Measurements from ENCODE around the gene KDM3B. TPM values are rescaled to one million over a fixed set of nuclear protein-coding genes. Genes with fewer than 3 reads are reported as not detected.

Gene KDM3B
- polyA plus RNA-seq, 2 of the 4 experiments (the other 2 are of a cell fraction) = 38.1 to 52.5 TPM

DNA sequence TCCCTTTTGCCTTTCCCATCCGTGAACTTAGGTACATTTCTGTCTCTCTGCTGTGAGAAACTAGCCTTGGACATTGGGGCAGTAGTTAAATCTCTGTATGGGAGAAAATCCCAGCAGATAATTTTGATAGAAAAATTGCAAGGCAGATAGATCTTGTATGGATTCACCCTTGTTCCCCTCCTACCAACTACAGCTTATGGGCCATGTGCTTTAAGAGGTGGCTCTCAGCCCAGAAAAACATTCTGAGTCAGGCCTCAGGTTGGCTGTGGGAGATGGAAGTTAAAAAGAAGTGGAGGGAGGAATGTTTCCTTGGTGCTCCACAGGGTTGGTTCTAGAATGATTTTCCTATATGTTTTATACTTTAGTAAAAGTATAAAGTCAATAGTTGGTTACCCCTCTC is 1.4 kb upstream of the KDM3B start (continued):
- TF ChIP-seq, protein P1, sequence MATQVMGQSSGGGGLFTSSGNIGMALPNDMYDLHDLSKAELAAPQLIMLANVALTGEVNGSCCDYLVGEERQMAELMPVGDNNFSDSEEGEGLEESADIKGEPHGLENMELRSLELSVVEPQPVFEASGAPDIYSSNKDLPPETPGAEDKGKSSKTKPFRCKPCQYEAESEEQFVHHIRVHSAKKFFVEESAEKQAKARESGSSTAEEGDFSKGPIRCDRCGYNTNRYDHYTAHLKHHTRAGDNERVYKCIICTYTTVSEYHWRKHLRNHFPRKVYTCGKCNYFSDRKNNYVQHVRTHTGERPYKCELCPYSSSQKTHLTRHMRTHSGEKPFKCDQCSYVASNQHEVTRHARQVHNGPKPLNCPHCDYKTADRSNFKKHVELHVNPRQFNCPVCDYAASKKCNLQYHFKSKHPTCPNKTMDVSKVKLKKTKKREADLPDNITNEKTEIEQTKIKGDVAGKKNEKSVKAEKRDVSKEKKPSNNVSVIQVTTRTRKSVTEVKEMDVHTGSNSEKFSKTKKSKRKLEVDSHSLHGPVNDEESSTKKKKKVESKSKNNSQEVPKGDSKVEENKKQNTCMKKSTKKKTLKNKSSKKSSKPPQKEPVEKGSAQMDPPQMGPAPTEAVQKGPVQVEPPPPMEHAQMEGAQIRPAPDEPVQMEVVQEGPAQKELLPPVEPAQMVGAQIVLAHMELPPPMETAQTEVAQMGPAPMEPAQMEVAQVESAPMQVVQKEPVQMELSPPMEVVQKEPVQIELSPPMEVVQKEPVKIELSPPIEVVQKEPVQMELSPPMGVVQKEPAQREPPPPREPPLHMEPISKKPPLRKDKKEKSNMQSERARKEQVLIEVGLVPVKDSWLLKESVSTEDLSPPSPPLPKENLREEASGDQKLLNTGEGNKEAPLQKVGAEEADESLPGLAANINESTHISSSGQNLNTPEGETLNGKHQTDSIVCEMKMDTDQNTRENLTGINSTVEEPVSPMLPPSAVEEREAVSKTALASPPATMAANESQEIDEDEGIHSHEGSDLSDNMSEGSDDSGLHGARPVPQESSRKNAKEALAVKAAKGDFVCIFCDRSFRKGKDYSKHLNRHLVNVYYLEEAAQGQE (IDR thresholded peaks at IDR 0.05) = no peak
- TF ChIP-seq MYC (IDR thresholded peaks at IDR 0.05; ENCODE audit: borderline replicate concordance, low read length) (no peak), GATA3 (IDR thresholded peaks at IDR 0.05; ENCODE audit: borderline replicate concordance) (no peak)

GRCh38 chr5:138351517-138351916 is 968 bp upstream of the KDM3B start:
- Histone ChIP-seq H3K4me1 (peaks cover 19% of the 10 kb centered on the region), H3K4me2 (no peak overlapping the region)

GRCh38 chr5:138352722-138353559 is 456 bp downstream of the KDM3B start:
- H3K9me3 ChIP-seq = peaks cover 9% of the 10 kb centered on the region; the same call in 2 of the 3 replicates
- CTCF ChIA-PET = interaction anchor here (0.5 to 6.2 kb wide), 68 partner anchors 8 to 1770 kb away, joined by 3 to 197 read pairs (median 5); partner anchors contain the start of genes CDC23, CDC25C, EGR1 and FAM53C
- POLR2A ChIA-PET = interaction anchor here (0.6 to 4.5 kb wide), 13 partner anchors 11 to 511 kb away, joined by 3 to 68 read pairs (median 4); partner anchors contain the start of genes CDC23, CDC25C, EGR1 and ETF1
- peak overlapping the region; percentile 96 to 100 for H3K27ac ChIP-seq
- peak overlapping the region; percentile 96 for H3K4me2 ChIP-seq
- peak; percentile 71 for ATAC-seq
- 0% methylated on average over 9 of the region's 88 CpGs for WGBS (ENCODE audit: missing lambda C conversion rate)
- peak; percentile 39 to 60 for DNase-seq (ENCODE audit: low read depth in 1 of 2, low spot score in 1 of 2)
- peaks cover 19% of the 10 kb centered on the region for H3K4me1 ChIP-seq
- no peak for FAIRE-seq
- peak overlapping the region; percentile 99 for H3K4me3 ChIP-seq
- TF ChIP-seq ZNF302 (CRISPR knock-in tag; IDR thresholded peaks at IDR 0.05) = no peak
- no peak for TF ChIP-seq BHLHE40 (IDR thresholded peaks at IDR 0.05; ENCODE audit: low read depth, low read length)
- peak; percentile 34; the same call in 1 of the 2 replicates for TF ChIP-seq POLR2A (IDR thresholded peaks at IDR 0.05; ENCODE audit: low read length)
- TF ChIP-seq CTCF (IDR thresholded peaks at IDR 0.05) = peak; percentile 57
- 0 out of 3 replicates have a peak, but pooled peaks have one; percentile 28 for TF ChIP-seq BCL3 (IDR thresholded peaks at IDR 0.05)
- TF ChIP-seq RAD21 (conservative IDR thresholded peaks at IDR 0.05 in 1 of 2, IDR thresholded peaks at IDR 0.05 in 1 of 2) = peak in 1 of 2 experiments; percentile 1; a peak in 1 of 5 replicates
- no peak for TF ChIP-seq HOXB13 (CRISPR knock-in tag; IDR thresholded peaks at IDR 0.05; ENCODE audit: low read depth)
- 0 out of 2 replicates have a peak, but pooled peaks have one; percentile 26 for TF ChIP-seq MYC (IDR thresholded peaks at IDR 0.05; ENCODE audit: borderline replicate concordance, low read length)
- no peak for TF ChIP-seq CEBPB (IDR thresholded peaks at IDR 0.05)
- TF ChIP-seq GATA3 (IDR thresholded peaks at IDR 0.05; ENCODE audit: borderline replicate concordance) = no peak
- TF ChIP-seq JUN (IDR thresholded peaks at IDR 0.05) = peak in 1 of 2 experiments; percentile 90; a peak in 3 of 5 replicates
- peak; percentile 92 for TF ChIP-seq PHF8 (IDR thresholded peaks at IDR 0.05; ENCODE audit: borderline replicate concordance, low read depth)
- TF ChIP-seq JUNB (IDR thresholded peaks at IDR 0.05) = no peak
- TF ChIP-seq SMC3 (IDR thresholded peaks at IDR 0.05) = peak; percentile 21; the same call in 2 of the 3 replicates

More at GRCh38 chr5:138351517-138351916, 968 bp upstream of the KDM3B start:
- TF ChIP-seq EHMT2 (IDR thresholded peaks at IDR 0.05; ENCODE audit: low read depth) (no peak), CTCF (IDR thresholded peaks at IDR 0.05) (no peak), HOXA7 (CRISPR knock-in tag; IDR thresholded peaks at IDR 0.05) (no peak)
- no peak for FAIRE-seq
- no peak overlapping the region for H3K4me3 ChIP-seq
- no peak for ATAC-seq
- H3K27ac ChIP-seq = no peak overlapping the region
- POLR2A ChIA-PET = interaction anchor here (1.3 to 4.5 kb wide), 2 partner anchors 13 to 138 kb away, joined by 10 to 68 read pairs; partner anchors contain the start of genes CDC23 and FAM53C
- CTCF ChIA-PET = interaction anchor here (0.7 to 6.2 kb wide), 35 partner anchors 10 to 263 kb away, joined by 3 to 197 read pairs (median 6); partner anchors contain the start of genes CDC25C, FAM53C and GFRA3
- H3K9me3 ChIP-seq = peaks cover 9% of the 10 kb centered on the region; the same call in 2 of the 3 replicates
- no peak for DNase-seq (ENCODE audit: low read depth in 1 of 2, low spot score in 1 of 2)
